Retinal pigment epithelial cell (primary cell): ENCODE data around the gene IL1B.

Experiments used
- DNase-seq: peaks from one replicate; pipeline ENCODE4 v3.0.0-alpha.2; 2010; ENCODE audit warnings: low read depth
- H3K4me3 ChIP-seq: 2 replicates; pipeline ENCODE4 v1.5.1; 2011; ENCODE audit warnings: mild to moderate bottlenecking, low read length, control low read depth, moderate library complexity
- CTCF ChIP-seq: conservative IDR thresholded peaks from 2 replicates; pipeline ENCODE4 v1.5.1; 2011; ENCODE audit warnings: low read depth, low read length, control low read depth, inconsistent platforms

IL1B gene

GRCh38 chr2:112794841-112795240, 41.7 kb downstream of the IL1B start:
- DNase-seq = no peak
- no peak overlapping the region for H3K4me3 ChIP-seq
- TF ChIP-seq CTCF = no peak

GRCh38 chr2:112794131-112794733, 42.3 kb downstream of the IL1B start:
- DNase-seq = no peak
- H3K4me3 ChIP-seq = no peak overlapping the region
- no peak for TF ChIP-seq CTCF

DNA sequence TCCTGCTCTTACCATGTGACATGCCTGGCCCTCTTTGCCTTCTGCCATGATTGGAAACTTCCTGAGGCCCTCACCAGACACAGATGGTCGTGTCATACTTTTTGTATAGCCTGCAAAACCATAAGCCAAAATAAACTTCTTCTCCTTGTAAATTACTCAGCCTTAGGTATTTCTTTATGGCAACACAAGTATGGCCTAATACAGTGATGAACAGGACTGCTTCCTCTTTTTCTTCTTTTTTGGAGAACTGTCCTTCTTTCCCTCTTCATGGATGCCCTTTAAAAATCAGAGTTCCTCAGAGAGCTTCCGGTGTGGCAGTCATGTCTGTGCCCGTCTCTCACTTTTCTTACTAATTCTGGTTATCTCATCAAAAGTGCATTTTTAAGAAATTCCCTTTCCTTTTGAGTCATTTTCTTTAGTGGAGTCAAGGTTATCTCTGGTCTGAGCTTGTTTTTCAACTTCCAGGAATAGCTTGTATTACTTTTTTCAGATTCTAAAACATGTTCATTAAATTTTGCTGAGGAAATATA, 43.1 kb downstream of the IL1B start:
- TF ChIP-seq CTCF = no peak
- H3K4me3 ChIP-seq = no peak overlapping the region
- no peak for DNase-seq

DNA sequence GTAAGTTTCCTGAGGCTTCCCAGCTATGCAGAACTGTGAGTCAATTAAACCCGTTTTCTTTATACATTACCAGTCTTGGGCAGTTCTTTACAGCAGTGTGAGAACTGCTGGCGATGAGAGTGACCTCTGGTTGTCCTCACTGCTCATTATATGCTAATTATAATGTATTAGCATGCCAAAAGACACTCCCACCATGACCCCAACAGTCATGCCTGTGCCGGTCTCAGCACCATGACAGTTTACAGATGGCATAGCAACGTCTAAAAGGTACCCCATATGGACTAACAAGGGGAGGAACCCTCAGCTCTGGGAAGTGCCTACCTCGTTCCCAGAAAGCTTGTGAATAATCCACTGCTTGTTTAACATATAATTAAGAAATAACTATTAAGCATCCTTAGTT, 44.2 kb downstream of the IL1B start:
- no peak for DNase-seq
- TF ChIP-seq CTCF = no peak
- no peak overlapping the region for H3K4me3 ChIP-seq

- no peak overlapping the region for H3K4me3 ChIP-seq
- no peak for TF ChIP-seq CTCF
- no peak for DNase-seq
Measured at GRCh38 chr2:112791693-112792230, 44.8 kb downstream of the IL1B start.

DNA sequence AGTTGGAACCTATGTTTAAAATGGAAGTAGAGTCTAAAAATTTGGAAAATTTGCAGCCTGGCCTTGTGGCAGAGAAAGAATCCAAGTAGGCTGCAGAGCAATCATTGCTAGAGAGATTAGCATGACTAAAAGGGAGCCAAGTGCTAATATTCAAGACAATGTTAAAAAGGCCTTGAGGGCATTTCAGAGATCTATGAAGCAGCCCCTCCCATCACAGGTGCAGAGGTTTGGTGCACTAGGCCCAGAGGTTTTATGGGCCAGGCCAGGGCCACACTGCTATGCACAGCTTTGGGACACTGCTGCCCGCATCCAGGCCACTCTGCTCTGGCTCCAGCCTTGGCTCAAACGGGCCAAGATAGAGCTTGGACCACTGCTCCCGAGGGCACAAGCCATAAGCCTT, 45.6 kb downstream of the IL1B start:
- TF ChIP-seq CTCF = no peak
- no peak overlapping the region for H3K4me3 ChIP-seq
- DNase-seq = no peak

GRCh38 chr2:112790305-112790704, 46.3 kb downstream of the IL1B start:
- DNase-seq = no peak
- no peak for TF ChIP-seq CTCF
- no peak overlapping the region for H3K4me3 ChIP-seq
